C4-2B (cell line): ENCODE results near the gene TOM1L1.

Experiments used
- H3K27ac ChIP-seq: fragments of 450-650 bp; 2 replicates; pipeline ENCODE4 v1.5.1; 2017
- CTCF ChIP-seq: fragments of 450-650 bp; conservative IDR thresholded peaks from 2 replicates; pipeline ENCODE4 v1.5.1; 2017; ENCODE audit warnings: mild to moderate bottlenecking
- ZFX ChIP-seq: fragments of 450-650 bp; IDR thresholded peaks from 2 replicates; pipeline ENCODE4 v1.6.1; 2017

Gene TOM1L1

GRCh38 chr17:54947396-54947795 lies 46.7 kb downstream of the TOM1L1 start:
- H3K27ac ChIP-seq = no peak overlapping the region
- no peak for TF ChIP-seq CTCF
- TF ChIP-seq ZFX = no peak

DNA sequence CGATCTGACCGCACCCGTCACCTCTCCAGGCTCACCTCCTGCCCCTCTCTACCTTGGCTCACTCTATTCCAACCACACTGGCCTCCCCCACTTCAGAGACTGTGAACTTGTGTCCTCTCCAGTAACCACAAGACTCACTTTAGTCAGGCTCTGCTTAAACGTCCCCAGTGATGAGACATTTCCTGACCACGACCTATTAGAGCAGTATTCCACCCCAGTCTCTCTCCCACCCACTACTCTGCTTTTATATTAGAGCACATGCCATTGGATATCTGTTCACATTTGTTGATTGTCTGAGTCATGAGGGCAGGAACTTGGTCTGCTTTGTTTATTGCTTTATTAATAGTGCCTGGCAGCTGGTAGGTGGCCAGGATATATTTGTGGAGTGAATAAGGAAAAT lies 47.7 kb downstream of the TOM1L1 start:
- TF ChIP-seq ZFX (no peak), CTCF (no peak)
- H3K27ac ChIP-seq = no peak overlapping the region

GRCh38 chr17:54950116-54950515 lies 49.5 kb downstream of the TOM1L1 start:
- H3K27ac ChIP-seq = no peak overlapping the region
- TF ChIP-seq ZFX (no peak), CTCF (no peak)

DNA sequence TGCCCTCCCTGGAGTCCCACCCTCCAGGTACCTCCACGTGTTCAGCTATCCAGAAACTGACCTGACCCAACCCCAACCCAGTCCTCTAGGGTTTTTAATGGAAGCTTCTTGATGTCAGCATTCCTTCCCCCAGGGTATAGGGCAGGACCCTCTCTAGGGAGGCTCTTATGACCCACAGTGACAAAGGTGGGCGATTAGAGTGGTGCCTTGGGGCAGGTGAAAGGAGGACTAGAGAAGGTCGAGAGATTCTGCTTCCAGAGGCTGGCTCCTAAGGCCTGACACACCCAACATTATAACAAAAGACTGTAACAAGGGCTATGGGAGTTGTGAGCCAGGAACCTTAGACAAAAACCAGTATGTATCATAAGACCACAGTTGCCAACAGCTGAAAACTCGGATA lies 50.6 kb downstream of the TOM1L1 start:
- no peak overlapping the region for H3K27ac ChIP-seq
- no peak for TF ChIP-seq ZFX
- TF ChIP-seq CTCF = no peak

GRCh38 chr17:54956791-54957190 lies 56.1 kb downstream of the TOM1L1 start:
- TF ChIP-seq ZFX (no peak), CTCF (no peak)
- H3K27ac ChIP-seq = no peak overlapping the region

DNA sequence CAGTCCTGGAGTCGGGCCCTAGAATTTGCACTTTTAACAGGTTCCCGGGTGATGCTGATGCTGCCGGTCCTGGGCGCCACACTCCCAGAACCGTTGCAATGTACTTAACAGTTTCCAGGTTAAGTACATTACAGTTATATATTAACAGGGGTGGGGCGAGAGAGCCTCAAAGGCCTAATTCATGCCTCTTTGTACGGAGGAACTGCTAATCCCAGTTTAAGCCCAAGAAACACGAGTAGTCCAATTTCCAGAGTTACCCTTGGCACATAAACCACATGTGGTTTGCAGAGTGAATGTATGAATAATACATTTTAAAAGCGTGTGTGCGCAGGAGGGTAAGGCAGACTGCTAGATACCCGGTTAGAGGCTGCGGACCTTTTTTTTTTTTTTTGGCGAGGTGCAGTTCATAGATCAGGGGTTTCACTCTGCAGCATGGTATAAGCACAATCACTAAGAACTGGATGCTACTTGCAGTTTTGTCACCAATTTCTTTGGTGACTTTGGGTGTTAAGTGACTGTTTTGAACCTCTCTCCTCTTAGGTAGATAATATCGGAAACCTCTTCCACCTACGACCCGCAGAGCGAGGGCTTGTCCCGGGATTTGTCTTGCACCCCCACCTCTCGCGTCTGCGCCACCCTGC lies 67.1 kb downstream of the TOM1L1 start:
- H3K27ac ChIP-seq = peak overlapping the region; percentile 71

More for the DNA sequence above, 67.1 kb downstream of the TOM1L1 start:
- TF ChIP-seq CTCF (no peak; the same call in 1 of the 2 replicates), ZFX (no peak)
